Activated T-cell treated with anti-CD3 and anti-CD28 coated beads for 24 hours (primary cell): ENCODE results near the gene HTRA1.

ENCODE experiments used
- DNase-seq: peaks from one replicate; pipeline ENCODE4 v3.0.0-alpha.2; 2020; ENCODE audit warnings: low read depth

Gene HTRA1

DNA sequence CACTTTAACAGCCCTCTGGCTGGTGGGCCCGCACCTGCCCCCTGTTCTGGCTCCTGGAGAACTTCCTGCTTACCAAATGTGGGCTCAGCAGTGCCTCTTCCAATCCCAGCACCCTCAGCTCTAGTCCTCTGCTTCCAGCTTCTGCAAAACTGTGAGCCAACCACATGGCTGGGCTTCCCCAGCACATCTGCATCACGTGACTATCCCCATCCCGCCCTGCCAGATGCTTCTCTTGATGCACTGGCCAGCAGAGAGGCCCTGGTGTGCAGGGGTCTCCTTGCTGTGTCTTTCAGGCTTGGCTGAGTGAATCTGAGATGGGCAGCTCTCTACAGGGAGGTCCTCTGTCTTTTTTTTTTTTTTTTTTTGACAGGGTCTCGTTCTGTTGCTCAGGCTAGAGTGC lies 55.4 kb downstream of the HTRA1 start:
- DNase-seq = no peak

DNA sequence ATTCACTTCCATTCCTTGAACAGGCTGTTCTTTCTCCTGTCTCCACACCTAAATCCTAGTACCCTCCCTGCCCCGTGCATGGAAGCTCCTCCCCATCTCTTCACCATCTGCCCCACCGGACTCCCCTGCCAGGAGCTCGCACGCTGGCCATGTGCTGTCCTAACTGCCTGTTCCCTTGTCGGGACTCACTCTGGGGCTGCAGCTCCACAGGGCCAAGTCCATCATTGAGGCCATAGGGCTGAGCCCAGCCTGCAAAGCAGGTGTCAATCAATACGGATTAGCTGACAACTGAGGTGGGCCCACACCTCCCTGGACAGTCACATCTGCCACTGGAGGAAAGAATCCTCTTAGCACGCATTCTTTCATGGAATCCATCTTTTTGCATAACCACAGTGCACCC lies 57.8 kb downstream of the HTRA1 start:
- no peak for DNase-seq

DNA sequence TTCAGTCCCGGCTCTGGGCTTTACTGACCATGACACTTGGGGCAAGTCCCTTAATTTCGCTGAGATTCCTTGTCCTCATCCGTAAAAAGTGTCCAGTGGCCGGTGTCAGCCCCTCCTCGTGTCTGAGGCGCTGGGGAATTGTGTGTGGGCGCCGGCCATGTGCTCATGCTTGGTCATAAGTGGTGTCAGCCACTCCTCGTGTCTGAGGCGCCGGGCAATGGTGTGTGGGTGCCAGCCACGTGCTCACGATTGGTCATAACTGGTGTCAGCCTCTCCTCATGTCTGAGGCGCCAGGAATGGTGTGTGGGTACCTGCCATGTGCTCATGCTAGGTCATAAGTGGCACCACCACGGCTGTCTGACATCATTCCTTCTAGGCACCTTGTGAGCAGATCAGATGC lies 58.5 kb downstream of the HTRA1 start:
- no peak for DNase-seq

DNA sequence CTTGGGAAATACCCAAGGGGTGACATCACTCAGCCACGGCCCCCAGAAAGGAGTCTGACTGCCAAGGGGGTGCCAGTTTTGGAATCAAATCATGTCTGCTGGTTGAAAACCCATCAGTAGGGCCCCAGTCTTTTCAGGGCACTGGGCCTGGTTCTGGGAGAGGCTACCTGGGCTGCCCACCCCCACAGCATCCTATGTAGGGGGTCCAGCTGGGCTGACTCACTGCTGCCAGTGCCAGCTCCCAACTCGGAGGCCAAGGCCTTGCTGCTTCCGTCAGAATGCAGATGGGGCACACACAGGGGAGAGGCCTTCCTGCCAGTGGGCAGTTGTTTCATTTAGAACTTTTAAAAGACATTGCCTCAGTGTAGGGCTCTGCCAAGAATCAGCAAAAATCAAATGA lies 59.7 kb downstream of the HTRA1 start:
- no peak for DNase-seq

DNA sequence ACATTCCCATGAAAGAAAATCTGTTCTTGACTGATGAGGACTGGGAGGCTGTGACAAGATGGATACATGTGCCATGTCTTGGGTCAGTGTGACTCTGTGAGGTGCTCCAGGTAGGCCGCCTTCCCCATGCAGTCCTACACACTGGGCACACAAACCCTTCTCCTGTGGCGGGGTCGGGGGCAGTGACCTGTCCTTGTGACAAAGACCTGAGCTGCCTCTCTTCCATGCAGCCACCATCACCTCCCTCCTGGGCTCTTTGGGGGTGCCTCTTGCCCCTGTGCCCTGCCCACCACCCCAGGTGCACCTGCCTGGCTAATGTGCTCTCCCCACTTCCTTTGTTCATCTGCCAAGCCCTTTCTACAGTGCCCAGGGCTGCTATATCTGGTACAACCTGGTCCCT lies 63.5 kb downstream of the HTRA1 start:
- DNase-seq = no peak

GRCh38 chr10:122525788-122526187 lies 64.4 kb downstream of the HTRA1 start:
- no peak for DNase-seq

DNA sequence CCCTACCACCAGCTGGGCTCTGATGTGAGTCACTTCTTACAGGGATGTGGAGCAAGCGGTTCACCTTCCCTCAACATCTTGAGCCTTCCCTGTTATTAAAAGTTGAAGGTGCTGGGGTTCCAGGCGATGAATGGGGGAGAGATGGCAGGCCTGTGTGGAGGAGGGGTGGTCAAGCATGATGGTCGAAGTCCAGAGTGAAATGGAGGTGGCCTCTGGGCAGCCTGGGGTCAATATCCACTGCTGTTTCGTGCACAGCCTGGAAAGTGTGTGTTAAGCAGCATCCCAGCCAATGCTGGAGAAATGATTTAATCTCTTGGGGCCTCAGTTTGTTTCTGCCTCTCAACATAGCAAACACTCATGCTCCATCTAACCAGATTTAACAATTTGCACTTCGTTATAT lies 65.5 kb downstream of the HTRA1 start:
- DNase-seq = no peak

- DNase-seq = no peak
Observed at GRCh38 chr10:122530177-122530576, 68.8 kb downstream of the HTRA1 start.

DNA sequence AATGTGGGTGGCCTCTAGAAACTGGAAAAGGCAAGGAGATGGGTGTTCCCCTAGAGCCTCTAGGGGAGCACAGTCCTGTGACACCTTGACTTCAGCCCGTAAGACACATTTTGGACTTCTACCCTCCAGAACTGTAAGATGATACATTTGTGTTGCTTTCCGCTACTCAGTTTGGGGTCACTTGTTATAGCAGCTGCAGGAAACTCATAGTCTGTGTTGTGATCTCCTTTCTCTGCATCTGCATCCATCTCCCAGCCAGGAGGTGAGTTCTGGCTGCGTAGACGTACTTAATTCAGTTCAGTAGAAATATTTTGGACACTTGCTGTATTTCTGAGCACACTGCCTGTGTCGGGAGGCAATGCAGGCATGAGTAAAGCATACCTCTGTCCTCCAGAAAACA lies 69.9 kb downstream of the HTRA1 start:
- DNase-seq = no peak

DNA sequence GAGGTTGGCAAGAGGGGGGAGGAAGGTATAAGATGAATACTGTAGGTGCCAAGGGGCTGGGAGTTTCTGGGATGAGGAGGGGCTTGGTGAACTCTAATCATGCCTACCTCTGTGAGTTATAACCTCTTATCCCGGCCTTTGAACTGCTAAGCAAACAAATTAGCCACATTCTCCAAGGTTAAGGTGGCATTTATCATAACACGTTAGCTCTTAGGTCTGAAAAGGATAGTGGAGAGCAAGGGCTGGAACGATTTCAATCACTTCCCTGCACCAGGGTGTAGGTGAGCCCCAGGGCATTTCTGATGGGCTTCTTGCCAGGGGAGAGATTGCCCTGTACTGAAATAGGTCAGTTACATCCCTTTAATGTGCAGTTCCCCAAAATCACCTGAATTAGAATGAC lies 70.6 kb downstream of the HTRA1 start:
- no peak for DNase-seq

GRCh38 chr10:122532601-122533296 lies 71.4 kb downstream of the HTRA1 start:
- no peak for DNase-seq

- DNase-seq = no peak
Observed at GRCh38 chr10:122537545-122537944, 76.2 kb downstream of the HTRA1 start.

DNA sequence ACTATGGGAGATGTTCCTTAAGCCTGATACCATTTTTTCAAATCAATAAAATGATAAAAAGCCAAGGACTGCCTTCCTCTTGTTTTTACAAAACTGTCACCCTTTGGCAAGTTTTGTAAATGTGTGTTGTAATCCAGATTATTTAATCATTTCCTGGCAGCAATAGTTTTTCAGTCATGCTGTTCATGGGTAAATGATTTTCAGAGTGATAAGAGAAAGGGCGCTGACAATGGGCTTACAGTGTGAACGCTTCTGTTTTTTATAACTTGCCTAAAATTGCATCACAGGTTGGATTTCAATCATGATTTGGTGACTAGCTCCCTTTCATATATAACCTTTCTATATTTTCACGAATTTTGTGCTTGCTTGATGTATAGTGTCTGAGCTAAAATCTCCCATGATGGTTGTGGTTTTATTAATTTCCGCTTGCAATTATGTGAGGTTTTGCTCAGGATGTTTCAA lies 80.2 kb downstream of the HTRA1 start:
- DNase-seq = no peak

- no peak for DNase-seq
Observed at GRCh38 chr10:122543676-122544445, 82.5 kb downstream of the HTRA1 start.

DNA sequence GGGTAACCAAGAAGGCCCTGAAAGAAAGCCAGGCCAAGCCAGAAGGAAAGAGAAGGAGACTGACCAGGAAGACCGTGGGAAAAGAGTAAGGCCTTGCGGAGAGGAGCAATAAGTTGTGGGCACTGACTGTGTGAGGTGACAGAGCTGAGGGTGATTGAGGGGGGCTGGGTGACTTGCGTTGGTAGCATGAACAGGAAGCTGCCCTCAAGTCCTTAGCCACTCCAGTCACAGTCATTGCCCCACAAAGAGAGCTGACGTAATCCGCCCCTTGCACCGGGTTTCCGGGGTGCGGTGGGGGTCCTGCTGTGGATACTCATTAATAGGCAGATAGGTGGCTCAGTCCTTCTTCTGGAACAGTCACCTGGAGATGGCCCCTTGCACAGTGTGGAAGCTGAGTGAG lies 83.1 kb downstream of the HTRA1 start:
- no peak for DNase-seq

DNA sequence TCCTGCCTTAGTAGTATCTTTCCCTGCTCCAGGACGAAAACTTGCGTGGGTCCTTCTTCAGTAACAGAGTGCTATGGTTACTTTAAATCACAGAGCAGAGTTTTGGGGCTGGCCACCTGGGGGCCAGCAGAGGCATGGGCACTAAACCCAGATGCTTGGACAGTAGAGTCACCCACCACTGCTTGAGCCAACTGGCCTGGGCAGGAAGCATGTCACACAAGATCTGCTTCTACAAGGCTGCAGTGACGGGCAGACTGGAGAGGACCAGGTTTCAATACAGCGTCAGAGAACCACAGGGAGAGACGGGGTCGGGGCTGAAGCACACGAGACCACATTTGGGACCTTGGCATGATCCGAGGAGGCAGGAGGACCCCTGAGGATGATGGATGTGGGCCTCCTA lies 84.9 kb downstream of the HTRA1 start:
- no peak for DNase-seq

DNA sequence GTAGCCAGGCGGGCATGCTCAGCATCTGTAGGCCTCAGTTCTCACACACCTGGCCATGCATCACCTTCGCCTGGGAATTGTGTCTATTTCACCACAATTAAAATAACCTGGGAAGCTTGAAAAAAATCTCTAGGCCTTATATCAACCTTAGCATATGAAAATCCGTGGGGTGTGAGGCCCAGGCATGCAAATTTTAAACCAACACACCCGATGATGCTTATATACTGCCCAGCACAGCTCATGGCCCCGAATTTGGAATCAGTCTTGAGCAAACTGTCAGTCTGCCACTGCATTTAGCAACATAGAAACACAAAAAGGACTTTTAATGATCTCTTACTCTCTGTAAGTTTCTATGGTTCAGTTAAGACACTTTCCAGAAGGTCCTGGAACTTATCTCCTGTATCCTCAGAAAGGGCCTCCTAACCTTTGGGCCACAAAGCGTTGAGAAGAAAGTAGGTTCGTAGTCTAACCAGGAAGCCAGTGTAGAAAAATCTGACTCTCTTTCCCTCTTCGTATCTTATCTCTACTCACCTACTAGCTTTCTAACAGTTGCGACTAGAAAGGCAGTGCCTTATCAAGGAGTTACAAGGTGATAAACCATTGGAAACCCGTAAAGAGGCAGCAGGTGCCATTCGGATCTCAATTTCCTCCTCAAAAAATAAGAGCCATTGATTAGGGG lies 87.2 kb downstream of the HTRA1 start:
- DNase-seq = no peak

DNA sequence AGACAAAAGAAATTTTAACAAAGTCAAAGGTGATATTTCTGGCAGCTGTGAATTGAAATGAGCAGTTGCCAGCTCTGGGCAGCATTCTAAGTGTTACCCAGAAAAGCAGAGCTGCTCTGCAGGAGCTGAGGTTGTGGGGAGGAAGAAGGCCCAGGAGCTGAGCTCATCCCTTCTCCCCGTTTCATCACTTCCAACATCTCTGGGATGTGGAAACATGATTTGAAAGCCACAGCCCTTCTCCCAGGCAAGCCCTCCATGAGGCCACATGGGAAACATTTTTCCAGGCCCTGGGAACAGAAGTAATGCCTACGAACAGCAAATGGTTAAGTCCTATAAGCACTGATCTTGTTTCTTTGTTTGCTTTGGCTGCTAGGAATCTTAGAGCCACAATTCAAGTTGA lies 88.3 kb downstream of the HTRA1 start:
- DNase-seq = no peak

DNA sequence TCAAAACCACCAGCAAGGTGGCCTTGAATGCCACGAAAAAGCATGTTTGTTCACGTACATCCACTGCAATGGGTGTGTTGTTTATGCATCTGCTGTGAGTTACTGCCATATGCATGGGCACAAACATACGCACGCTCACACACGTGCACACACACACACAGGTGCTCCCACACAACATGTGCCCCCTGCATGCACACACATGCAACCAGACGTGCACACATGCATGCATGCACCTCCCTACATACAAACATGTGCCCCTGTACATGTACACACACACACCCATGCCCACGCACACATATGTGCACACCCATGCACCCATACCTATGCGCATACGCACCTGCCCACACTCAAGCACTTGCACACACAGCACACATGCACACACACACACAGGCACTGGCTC lies 89.1 kb downstream of the HTRA1 start:
- no peak for DNase-seq

- DNase-seq = no peak
Observed at GRCh38 chr10:122550983-122551382, 89.6 kb downstream of the HTRA1 start.

DNA sequence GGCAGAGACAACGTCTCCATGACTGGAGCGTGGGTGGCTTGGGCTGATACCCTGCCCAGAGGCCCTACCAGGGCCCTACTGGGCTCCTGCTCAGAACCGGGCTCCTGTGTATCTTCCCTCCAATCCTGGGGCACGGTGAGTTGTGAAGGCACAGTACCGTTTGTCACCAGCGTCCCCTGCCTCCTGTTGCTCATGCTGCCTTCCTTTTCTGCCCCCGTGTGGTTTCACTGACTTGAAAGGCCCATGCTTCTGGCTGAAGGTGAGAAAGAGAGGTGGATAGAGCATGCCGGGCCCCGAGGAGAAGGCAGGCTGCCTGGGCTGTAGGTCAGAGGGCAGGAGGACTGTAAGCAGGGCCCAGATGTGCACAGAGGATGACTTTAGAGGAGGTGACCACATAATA lies 90.1 kb downstream of the HTRA1 start:
- peak; percentile 20 for DNase-seq

GRCh38 chr10:122553341-122553740 lies 92.0 kb downstream of the HTRA1 start:
- no peak for DNase-seq
